ENCODE data around the gene ZGPAT.

ZGPAT gene

GRCh38 chr20:63692436-63693082 is 15.3 kb upstream of the ZGPAT start:
- no peak for DNase-seq

GRCh38 chr20:63693083-63693732 is 14.6 kb upstream of the ZGPAT start:
- no peak for DNase-seq

- DNase-seq: no peak
These were observed 13.9 kb upstream of the ZGPAT start for GRCh38 chr20:63693733-63694583.

GRCh38 chr20:63694584-63695423 is 13.0 kb upstream of the ZGPAT start:
- DNase-seq: no peak

DNA sequence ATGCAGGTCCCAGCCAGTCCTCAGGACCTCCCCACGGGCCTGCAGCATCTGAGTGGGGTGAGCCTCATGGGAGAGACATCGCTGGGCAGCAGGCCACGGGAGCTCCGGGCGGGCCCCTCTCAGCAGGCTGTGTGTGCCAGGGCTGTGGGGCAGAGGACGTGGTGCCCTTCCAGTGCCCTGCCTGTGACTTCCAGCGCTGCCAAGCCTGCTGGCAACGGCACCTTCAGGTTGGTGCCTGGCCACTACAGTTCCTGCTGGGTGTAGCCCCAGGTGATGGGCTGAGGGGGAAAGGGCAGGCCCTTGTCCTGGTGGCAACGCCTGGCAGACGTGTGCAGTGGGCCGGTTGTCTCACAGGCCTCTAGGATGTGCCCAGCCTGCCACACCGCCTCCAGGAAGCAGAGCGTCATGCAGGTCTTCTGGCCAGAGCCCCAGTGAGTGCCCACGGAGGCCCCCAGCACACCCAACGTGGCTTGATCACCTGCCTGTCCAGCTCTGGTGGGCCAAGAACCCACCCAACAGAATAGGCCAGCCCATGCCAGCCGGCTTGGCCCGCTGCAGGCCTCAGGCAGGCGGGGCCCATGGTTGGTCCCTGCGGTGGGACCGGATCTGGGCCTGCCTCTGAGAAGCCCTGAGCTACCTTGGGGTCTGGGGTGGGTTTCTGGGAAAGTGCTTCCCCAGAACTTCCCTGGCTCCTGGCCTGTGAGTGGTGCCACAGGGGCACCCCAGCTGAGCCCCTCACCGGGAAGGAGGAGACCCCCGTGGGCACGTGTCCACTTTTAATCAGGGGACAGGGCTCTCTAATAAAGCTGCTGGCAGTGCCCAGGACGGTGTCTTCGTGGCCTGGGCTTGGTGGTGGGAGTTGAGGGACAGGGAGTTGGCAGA is 12.2 kb upstream of the ZGPAT start:
- DNase-seq: no peak

DNA sequence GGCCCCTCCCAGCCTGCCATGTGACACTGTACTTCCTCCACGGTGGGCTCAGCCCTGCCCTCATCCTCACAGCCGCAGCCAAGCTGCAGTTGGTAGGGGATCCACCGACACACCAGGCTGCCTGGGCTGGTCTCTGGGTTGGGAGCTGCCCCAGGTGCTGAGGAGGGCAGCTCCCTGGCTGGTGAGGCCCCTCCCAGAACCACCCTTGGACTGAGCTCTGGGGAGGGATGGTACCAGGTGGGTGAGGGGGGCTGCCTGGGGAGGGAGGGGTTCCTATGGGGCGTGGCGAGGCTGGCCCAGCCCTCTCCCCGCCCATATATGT is 11.6 kb upstream of the ZGPAT start:
- DNase-seq: peak; percentile 2

DNA sequence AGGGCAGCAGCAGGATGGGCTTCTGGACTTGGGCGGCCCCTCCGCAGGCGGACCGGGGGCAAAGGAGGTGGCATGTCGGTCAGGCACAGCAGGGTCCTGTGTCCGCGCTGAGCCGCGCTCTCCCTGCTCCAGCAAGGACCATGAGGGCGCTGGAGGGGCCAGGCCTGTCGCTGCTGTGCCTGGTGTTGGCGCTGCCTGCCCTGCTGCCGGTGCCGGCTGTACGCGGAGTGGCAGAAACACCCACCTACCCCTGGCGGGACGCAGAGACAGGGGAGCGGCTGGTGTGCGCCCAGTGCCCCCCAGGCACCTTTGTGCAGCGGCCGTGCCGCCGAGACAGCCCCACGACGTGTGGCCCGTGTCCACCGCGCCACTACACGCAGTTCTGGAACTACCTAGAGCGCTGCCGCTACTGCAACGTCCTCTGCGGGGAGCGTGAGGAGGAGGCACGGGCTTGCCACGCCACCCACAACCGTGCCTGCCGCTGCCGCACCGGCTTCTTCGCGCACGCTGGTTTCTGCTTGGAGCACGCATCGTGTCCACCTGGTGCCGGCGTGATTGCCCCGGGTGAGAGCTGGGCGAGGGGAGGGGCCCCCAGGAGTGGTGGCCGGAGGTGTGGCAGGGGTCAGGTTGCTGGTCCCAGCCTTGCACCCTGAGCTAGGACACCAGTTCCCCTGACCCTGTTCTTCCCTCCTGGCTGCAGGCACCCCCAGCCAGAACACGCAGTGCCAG is 11.0 kb upstream of the ZGPAT start, which contains the start of gene TNFRSF6B:
Gene TNFRSF6B (plus strand): TSS at position 25 of the 729 bp plus-strand sequence. CDS start 116 bp downstream, at position 141.
- no peak for DNase-seq

DNA sequence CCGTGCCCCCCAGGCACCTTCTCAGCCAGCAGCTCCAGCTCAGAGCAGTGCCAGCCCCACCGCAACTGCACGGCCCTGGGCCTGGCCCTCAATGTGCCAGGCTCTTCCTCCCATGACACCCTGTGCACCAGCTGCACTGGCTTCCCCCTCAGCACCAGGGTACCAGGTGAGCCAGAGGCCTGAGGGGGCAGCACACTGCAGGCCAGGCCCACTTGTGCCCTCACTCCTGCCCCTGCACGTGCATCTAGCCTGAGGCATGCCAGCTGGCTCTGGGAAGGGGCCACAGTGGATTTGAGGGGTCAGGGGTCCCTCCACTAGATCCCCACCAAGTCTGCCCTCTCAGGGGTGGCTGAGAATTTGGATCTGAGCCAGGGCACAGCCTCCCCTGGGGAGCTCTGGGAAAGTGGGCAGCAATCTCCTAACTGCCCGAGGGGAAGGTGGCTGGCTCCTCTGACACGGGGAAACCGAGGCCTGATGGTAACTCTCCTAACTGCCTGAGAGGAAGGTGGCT is 10.4 kb upstream of the ZGPAT start:
- no peak for DNase-seq

DNA sequence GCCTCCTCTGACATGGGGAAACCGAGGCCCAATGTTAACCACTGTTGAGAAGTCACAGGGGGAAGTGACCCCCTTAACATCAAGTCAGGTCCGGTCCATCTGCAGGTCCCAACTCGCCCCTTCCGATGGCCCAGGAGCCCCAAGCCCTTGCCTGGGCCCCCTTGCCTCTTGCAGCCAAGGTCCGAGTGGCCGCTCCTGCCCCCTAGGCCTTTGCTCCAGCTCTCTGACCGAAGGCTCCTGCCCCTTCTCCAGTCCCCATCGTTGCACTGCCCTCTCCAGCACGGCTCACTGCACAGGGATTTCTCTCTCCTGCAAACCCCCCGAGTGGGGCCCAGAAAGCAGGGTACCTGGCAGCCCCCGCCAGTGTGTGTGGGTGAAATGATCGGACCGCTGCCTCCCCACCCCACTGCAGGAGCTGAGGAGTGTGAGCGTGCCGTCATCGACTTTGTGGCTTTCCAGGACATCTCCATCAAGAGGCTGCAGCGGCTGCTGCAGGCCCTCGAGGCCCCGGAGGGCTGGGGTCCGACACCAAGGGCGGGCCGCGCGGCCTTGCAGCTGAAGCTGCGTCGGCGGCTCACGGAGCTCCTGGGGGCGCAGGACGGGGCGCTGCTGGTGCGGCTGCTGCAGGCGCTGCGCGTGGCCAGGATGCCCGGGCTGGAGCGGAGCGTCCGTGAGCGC is 9.8 kb upstream of the ZGPAT start:
- no peak for DNase-seq

DNA sequence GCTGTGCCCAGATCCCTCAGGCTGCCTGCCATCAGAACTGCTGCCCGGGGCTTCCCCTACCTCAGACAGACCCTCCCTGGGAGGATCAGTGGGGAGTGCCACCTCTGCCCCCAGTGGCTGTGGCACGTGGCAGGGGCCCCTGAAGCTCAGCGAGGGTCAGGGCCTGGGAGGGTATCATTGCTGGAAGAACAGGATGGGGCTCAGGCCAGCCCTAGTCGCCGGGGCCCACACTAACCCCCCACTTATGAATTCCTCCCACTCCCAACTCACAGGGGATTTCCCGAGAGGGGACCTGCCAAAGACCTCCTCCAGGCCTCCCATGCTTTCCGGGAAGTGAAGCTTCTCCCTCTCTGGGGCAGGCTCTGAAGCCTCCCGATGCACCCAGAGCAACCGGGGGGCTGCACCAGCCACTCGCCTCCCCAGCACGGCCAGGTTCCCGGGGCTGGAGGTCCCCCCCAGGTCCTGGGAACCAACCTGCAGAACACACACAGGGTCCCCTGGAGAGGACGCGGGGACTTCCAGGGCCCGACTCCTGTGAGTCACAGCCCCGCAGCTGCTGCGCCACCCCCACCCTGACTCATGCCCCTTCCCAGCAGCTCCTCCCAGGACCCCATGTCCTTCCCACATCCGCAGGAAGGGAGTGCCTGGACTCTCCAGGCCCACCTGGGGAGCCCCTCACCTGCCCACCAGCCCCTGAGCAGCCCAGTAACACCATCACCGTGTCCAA is 8.9 kb upstream of the ZGPAT start:
- DNase-seq: peak; percentile 7

- no peak for DNase-seq
These were observed 8.2 kb upstream of the ZGPAT start for GRCh38 chr20:63699466-63700198.

DNA sequence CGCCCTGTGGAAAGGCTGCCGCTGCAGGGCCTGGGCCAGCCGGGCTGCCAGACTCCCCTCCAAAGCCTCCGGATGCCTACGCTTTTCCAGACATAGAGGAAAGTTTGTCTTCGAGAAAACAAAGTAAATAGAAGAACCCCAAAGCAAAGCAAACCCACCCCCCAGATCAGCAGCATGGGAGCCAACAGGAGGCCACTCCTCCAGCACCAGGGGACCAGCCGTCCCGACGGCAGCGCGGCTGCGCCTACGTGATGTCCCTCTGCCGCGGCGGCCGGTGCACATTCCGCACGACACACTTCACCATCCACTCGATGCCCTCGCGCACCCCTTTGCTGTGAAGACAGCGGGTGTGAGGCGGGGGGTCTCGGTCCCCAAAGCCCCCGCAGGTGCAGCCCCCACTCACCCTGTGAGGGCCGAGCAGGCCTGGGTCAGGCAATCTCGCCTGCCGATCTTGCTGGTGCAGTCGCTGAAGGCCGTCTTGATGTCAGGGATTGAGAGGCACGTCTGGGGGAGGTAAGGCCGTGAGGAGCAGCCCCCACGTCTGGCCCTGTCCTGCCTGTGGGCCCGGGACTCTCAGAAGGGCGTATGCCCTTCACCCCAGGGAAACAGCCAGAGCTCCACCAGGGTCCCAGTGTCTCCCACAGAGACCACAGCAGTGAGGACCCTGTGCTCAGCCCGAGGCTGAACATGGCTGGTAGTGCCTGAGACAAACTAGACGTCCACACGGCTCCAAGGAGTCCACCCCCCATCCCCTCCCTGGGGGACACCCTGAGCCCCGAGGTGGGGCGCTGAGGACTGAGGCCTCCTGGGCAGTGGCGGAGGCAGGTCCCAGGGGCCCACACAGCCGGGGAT is 7.4 kb upstream of the ZGPAT start:
- DNase-seq: no peak

DNA sequence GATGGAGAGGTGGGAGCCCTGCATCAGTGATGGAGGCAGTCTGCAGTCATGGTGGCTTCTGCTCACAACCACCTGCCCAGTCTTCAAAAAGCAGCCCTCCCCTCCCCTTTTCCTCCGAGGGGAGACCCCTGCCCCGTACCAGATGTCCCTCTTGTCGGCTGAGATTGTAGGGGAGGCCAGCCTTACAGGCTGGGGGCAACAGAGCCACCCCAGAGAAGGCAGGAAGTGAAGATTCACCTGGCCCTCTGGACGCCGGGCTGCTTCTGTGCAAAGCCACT is 6.8 kb upstream of the ZGPAT start:
- no peak for DNase-seq

GRCh38 chr20:63701329-63702035 is 6.4 kb upstream of the ZGPAT start:
- no peak for DNase-seq

- DNase-seq: no peak
These were observed 5.7 kb upstream of the ZGPAT start for GRCh38 chr20:63702036-63702665.

- DNase-seq: no peak
These were observed 4.9 kb upstream of the ZGPAT start for GRCh38 chr20:63702751-63703470.
